HL-60 (cell line): ENCODE measurements around the gene SLC25A20.

Source experiments
- DNase-seq, 2 experiments: peaks; one replicate each; pipeline ENCODE4 v3.0.0-alpha.2; 2010 to 2020; ENCODE audit warnings: low read depth in 1 of 2, low spot score in 1 of 2
- H3K27ac ChIP-seq: fragments of 250-450 bp; sonication (Bioruptor Pico); replicated peaks from 2 replicates; pipeline ENCODE4 v1.5.1; 2020; ENCODE audit warnings: mild to moderate bottlenecking, moderate library complexity
- H3K27me3 ChIP-seq: fragments of 250-450 bp; sonication (Bioruptor Pico); 2 replicates; pipeline ENCODE4 v1.5.1; 2021; ENCODE audit warnings: mild to moderate bottlenecking, moderate library complexity; ENCODE audit not compliant: insufficient read depth, poor library complexity, severe bottlenecking
- H3K4me3 ChIP-seq: replicated peaks from 2 replicates; pipeline ENCODE4 v1.5.1; 2011; ENCODE audit warnings: mild to moderate bottlenecking, control low read depth, low read length; ENCODE audit not compliant: insufficient read depth
- GABPA ChIP-seq: IDR thresholded peaks from 2 replicates; pipeline ENCODE4 v1.6.1; 2012; ENCODE audit warnings: low read depth
- POLR2AphosphoS5 ChIP-seq: IDR thresholded peaks from 2 replicates; pipeline ENCODE4 v1.6.1; 2012; ENCODE audit warnings: low read depth
- SPI1 ChIP-seq: IDR thresholded peaks from 2 replicates; pipeline ENCODE4 v1.6.1; 2012; ENCODE audit warnings: low read depth, mild to moderate bottlenecking, borderline replicate concordance
- TF ChIP-seq, protein P1 (sequence below): IDR thresholded peaks from one replicate; pipeline ENCODE4 v1.5.1; 2011; ENCODE audit warnings: low read length, control low read depth, inconsistent platforms; ENCODE audit not compliant: insufficient read depth
- TF ChIP-seq, protein P2 (sequence below): IDR thresholded peaks from 2 replicates; pipeline ENCODE4 v1.6.1; 2012; ENCODE audit warnings: low read depth; ENCODE audit not compliant: insufficient replicate concordance

The SLC25A20 gene

DNA sequence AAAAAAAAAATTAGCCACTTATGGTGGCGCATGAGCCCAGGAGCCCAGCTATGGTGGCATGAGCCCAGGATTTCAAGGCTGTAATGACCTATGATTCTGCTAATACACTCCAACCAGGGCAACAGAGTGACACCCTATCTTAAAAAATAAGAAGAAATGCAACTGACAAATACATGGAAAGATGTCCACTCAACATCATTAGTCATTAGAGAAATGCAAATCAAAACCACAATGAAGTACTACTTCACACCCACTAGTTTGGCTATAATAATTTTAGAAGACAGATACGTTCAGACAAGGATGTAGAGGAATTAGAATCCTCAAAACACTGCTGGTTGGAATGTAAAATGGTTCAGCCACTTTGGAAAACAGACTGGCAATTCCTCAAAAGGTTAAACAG is 61.5 kb downstream of the SLC25A20 start:
- H3K27me3 ChIP-seq: no peaks in the 10 kb centered on the region
- no peak overlapping the region for H3K4me3 ChIP-seq
- TF ChIP-seq, protein P1, sequence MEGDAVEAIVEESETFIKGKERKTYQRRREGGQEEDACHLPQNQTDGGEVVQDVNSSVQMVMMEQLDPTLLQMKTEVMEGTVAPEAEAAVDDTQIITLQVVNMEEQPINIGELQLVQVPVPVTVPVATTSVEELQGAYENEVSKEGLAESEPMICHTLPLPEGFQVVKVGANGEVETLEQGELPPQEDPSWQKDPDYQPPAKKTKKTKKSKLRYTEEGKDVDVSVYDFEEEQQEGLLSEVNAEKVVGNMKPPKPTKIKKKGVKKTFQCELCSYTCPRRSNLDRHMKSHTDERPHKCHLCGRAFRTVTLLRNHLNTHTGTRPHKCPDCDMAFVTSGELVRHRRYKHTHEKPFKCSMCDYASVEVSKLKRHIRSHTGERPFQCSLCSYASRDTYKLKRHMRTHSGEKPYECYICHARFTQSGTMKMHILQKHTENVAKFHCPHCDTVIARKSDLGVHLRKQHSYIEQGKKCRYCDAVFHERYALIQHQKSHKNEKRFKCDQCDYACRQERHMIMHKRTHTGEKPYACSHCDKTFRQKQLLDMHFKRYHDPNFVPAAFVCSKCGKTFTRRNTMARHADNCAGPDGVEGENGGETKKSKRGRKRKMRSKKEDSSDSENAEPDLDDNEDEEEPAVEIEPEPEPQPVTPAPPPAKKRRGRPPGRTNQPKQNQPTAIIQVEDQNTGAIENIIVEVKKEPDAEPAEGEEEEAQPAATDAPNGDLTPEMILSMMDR: no peak
- TF ChIP-seq, protein P2, sequence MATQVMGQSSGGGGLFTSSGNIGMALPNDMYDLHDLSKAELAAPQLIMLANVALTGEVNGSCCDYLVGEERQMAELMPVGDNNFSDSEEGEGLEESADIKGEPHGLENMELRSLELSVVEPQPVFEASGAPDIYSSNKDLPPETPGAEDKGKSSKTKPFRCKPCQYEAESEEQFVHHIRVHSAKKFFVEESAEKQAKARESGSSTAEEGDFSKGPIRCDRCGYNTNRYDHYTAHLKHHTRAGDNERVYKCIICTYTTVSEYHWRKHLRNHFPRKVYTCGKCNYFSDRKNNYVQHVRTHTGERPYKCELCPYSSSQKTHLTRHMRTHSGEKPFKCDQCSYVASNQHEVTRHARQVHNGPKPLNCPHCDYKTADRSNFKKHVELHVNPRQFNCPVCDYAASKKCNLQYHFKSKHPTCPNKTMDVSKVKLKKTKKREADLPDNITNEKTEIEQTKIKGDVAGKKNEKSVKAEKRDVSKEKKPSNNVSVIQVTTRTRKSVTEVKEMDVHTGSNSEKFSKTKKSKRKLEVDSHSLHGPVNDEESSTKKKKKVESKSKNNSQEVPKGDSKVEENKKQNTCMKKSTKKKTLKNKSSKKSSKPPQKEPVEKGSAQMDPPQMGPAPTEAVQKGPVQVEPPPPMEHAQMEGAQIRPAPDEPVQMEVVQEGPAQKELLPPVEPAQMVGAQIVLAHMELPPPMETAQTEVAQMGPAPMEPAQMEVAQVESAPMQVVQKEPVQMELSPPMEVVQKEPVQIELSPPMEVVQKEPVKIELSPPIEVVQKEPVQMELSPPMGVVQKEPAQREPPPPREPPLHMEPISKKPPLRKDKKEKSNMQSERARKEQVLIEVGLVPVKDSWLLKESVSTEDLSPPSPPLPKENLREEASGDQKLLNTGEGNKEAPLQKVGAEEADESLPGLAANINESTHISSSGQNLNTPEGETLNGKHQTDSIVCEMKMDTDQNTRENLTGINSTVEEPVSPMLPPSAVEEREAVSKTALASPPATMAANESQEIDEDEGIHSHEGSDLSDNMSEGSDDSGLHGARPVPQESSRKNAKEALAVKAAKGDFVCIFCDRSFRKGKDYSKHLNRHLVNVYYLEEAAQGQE: no peak
- no peak for TF ChIP-seq GABPA
- no peak for TF ChIP-seq POLR2AphosphoS5
- TF ChIP-seq SPI1: no peak
- DNase-seq: no peak
- H3K27ac ChIP-seq: no peak overlapping the region

GRCh38 chr3:48835650-48836366 is 62.9 kb downstream of the SLC25A20 start:
- no peak overlapping the region for H3K4me3 ChIP-seq
- no peak for DNase-seq
- H3K27me3 ChIP-seq: no peaks in the 10 kb centered on the region
- TF ChIP-seq, protein P1: no peak
- TF ChIP-seq SPI1 (no peak), POLR2AphosphoS5 (no peak), GABPA (no peak)
- no peak overlapping the region for H3K27ac ChIP-seq

- no peaks in the 10 kb centered on the region for H3K27me3 ChIP-seq
- H3K4me3 ChIP-seq: no peak overlapping the region
- TF ChIP-seq GABPA (no peak), SPI1 (no peak), POLR2AphosphoS5 (no peak)
- TF ChIP-seq, protein P2: no peak
- TF ChIP-seq, protein P1: no peak
- no peak for DNase-seq
- H3K27ac ChIP-seq: no peak overlapping the region
These were observed 66.0 kb downstream of the SLC25A20 start for GRCh38 chr3:48832684-48833083.

DNA sequence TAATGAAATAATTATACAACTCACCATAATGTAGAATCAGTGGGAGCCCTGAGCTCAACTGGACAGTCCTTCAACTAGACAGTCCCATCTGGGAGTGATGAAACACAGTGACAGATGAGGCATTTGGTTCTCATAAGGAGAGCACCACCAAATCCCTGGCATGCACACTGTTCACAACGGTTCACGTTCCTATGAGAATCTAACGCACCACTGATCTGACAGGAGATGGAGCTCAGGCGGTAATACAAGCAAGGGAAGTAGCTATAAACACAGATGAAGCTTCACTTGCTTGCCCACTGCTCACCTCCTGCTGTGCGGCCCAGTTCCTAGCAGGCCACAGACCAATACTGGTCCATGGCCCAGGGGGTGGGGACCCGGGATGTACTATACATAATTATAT is 68.0 kb downstream of the SLC25A20 start:
- DNase-seq: no peak
- H3K27me3 ChIP-seq: no peaks in the 10 kb centered on the region
- no peak for TF ChIP-seq SPI1
- no peak for TF ChIP-seq GABPA
- TF ChIP-seq, protein P1: no peak
- TF ChIP-seq, protein P2: no peak
- TF ChIP-seq POLR2AphosphoS5: no peak
- H3K4me3 ChIP-seq: no peak overlapping the region
- H3K27ac ChIP-seq: no peak overlapping the region
